ENCODE results near the gene OTOGL. TPM values are rescaled to one million over a fixed set of nuclear protein-coding genes. Genes with fewer than 3 reads are reported as not detected.
"Not testable (repeated sequence)": the region's sequence is repeated elsewhere in the genome, so short reads cannot be mapped to it uniquely, and the experiment has no call there.

OTOGL gene
- total RNA-seq, 1 donor from 2014 or later, result 0.51 TPM

GRCh38 chr12:80212938-80213645 lies 113.8 kb downstream of the OTOGL start:
- no peaks in the 10 kb centered on the region for H3K9me3 Mint-ChIP-seq
- H3K36me3 Mint-ChIP-seq, result no peaks in the 10 kb centered on the region
- H3K27me3 Mint-ChIP-seq (ENCODE audit: low read depth), result no peaks in the 10 kb centered on the region
- DNase-seq (ENCODE audit: low spot score in 2 of 2, unreplicated experiment in 2 of 2), result no peak
- H3K4me1 Mint-ChIP-seq, result peaks cover 47% of the 10 kb centered on the region
- H3K27ac Mint-ChIP-seq, result no peak overlapping the region
- H3K4me3 Mint-ChIP-seq, result no peak overlapping the region
- TF ChIP-seq CTCF (IDR thresholded peaks at IDR 0.05; ENCODE audit: unreplicated experiment), result no peak

DNA sequence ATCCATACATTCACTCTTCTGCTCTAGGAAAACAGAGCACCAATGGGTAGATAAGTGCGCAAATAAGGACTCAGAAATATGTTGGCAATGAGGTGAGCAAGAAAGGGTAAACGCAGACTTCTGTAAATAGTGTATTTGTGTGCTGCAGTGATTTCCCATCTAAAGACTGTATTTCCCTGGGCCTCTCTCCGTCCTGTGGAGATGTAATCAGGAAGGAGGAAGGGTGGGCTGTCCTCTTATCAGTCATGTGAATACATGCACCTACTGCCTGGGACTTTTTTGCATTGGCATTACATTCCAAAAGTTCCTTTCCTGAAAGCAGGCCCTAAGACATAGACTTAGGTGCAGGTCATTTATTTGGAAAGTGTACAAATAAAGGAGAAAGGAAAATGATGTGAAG lies 114.5 kb downstream of the OTOGL start:
- TF ChIP-seq CTCF (IDR thresholded peaks at IDR 0.05; ENCODE audit: unreplicated experiment), result no peak
- Mint-ChIP-seq H3K4me1 (peaks cover 46% of the 10 kb centered on the region), H3K9me3 (no peaks in the 10 kb centered on the region), H3K27me3 (ENCODE audit: low read depth) (no peaks in the 10 kb centered on the region), H3K36me3 (no peaks in the 10 kb centered on the region), H3K4me3 (no peak overlapping the region), H3K27ac (peak overlapping the region; percentile 30)
- no peak for DNase-seq (ENCODE audit: low spot score in 2 of 2, unreplicated experiment in 2 of 2)

DNA sequence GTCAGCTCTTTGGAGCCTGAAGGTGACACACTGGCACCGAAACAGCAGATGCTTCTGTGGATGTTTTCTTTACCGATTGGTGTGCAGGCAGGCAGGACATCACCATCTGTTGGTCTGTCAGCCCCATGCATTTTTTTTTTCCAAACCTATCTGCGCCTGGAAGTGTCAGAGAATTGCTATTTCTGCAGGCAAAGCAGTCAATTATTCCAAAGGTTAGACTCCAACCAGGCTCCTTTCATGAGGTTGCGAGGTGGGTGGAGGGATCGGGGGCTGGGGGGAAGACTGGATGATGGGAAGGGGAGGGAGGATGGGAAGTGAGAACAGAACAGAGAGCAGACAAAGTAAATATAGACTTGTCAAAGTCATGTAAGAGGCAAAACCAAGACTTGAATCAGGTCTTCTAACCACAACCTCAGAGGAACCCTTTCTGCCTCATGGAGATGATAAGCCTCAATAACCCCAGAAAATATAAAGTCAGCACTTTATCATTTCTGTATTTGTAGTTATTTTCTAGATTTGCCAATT lies 117.7 kb downstream of the OTOGL start:
- no peak for TF ChIP-seq CTCF (IDR thresholded peaks at IDR 0.05; ENCODE audit: unreplicated experiment)
- no peak for DNase-seq (ENCODE audit: low spot score in 2 of 2, unreplicated experiment in 2 of 2)
- H3K27me3 Mint-ChIP-seq (ENCODE audit: low read depth), result no peaks in the 10 kb centered on the region
- no peaks in the 10 kb centered on the region for H3K9me3 Mint-ChIP-seq
- no peak overlapping the region for H3K4me3 Mint-ChIP-seq
- H3K36me3 Mint-ChIP-seq, result no peaks in the 10 kb centered on the region
- H3K4me1 Mint-ChIP-seq, result peaks cover 45% of the 10 kb centered on the region
- H3K27ac Mint-ChIP-seq, result no peak overlapping the region

GRCh38 chr12:80218925-80219324 lies 119.6 kb downstream of the OTOGL start:
- not testable (repeated sequence) for H3K4me3 Mint-ChIP-seq; H3K27me3 Mint-ChIP-seq (ENCODE audit: low read depth); DNase-seq (ENCODE audit: low spot score in 2 of 2, unreplicated experiment in 2 of 2); H3K27ac Mint-ChIP-seq; H3K36me3 Mint-ChIP-seq
- Mint-ChIP-seq H3K4me1 (peaks cover 27% of the 10 kb centered on the region), H3K9me3 (peaks cover 11% of the 10 kb centered on the region)

DNA sequence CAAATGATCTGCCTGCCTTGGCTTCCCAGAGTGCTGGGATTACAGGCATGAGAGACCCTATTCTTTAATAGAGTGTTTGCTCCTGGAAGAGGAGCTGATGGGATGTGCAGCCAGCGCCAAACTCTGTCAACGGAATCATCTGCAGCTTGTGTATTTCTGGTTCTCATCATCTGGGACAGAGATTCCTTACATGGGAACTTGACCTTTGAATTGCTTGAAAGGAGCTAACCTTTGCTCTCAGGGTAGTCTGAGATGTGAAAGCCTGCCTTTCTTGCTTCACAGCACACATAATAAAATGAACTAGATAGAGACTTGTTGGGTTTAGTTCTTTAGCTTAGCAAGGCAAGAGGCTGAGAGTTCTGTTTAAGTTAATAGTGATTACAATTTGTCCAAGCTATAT lies 120.0 kb downstream of the OTOGL start:
- no peak overlapping the region for H3K4me3 Mint-ChIP-seq
- no peak for TF ChIP-seq CTCF (IDR thresholded peaks at IDR 0.05; ENCODE audit: unreplicated experiment)
- H3K9me3 Mint-ChIP-seq, result peaks cover 15% of the 10 kb centered on the region
- DNase-seq (ENCODE audit: low spot score in 2 of 2, unreplicated experiment in 2 of 2), result no peak
- H3K27me3 Mint-ChIP-seq (ENCODE audit: low read depth), result no peaks in the 10 kb centered on the region
- H3K27ac Mint-ChIP-seq, result no peak overlapping the region
- H3K36me3 Mint-ChIP-seq, result no peaks in the 10 kb centered on the region
- peaks cover 22% of the 10 kb centered on the region for H3K4me1 Mint-ChIP-seq

- Mint-ChIP-seq H3K27ac (no peak overlapping the region), H3K4me1 (peaks cover 16% of the 10 kb centered on the region), H3K27me3 (ENCODE audit: low read depth) (no peaks in the 10 kb centered on the region), H3K9me3 (peaks cover 15% of the 10 kb centered on the region), H3K36me3 (no peaks in the 10 kb centered on the region), H3K4me3 (no peak overlapping the region)
- no peak for TF ChIP-seq CTCF (IDR thresholded peaks at IDR 0.05; ENCODE audit: unreplicated experiment)
- DNase-seq (ENCODE audit: low spot score in 2 of 2, unreplicated experiment in 2 of 2), result no peak
Observed at GRCh38 chr12:80222261-80222660, 122.9 kb downstream of the OTOGL start.

All from mesothelial cell of epicardium (in vitro differentiated cells).